HL-60 (cell line): Measurements from ENCODE around the gene SLC25A48.

Experiments used
- DNase-seq, 2 experiments: peaks; one replicate each; pipeline ENCODE4 v3.0.0-alpha.2; 2010 to 2020; ENCODE audit warnings: low read depth in 1 of 2, low spot score in 1 of 2
- H3K27ac ChIP-seq: fragments of 250-450 bp; sonication (Bioruptor Pico); replicated peaks from 2 replicates; pipeline ENCODE4 v1.5.1; 2020; ENCODE audit warnings: mild to moderate bottlenecking, moderate library complexity
- H3K27me3 ChIP-seq: fragments of 250-450 bp; sonication (Bioruptor Pico); 2 replicates; pipeline ENCODE4 v1.5.1; 2021; ENCODE audit warnings: mild to moderate bottlenecking, moderate library complexity; ENCODE audit not compliant: insufficient read depth, poor library complexity, severe bottlenecking
- H3K4me3 ChIP-seq: replicated peaks from 2 replicates; pipeline ENCODE4 v1.5.1; 2011; ENCODE audit warnings: mild to moderate bottlenecking, control low read depth, low read length; ENCODE audit not compliant: insufficient read depth
- GABPA ChIP-seq: IDR thresholded peaks from 2 replicates; pipeline ENCODE4 v1.6.1; 2012; ENCODE audit warnings: low read depth
- POLR2AphosphoS5 ChIP-seq: IDR thresholded peaks from 2 replicates; pipeline ENCODE4 v1.6.1; 2012; ENCODE audit warnings: low read depth
- SPI1 ChIP-seq: IDR thresholded peaks from 2 replicates; pipeline ENCODE4 v1.6.1; 2012; ENCODE audit warnings: low read depth, mild to moderate bottlenecking, borderline replicate concordance
- TF ChIP-seq, protein P1 (sequence below): IDR thresholded peaks from one replicate; pipeline ENCODE4 v1.5.1; 2011; ENCODE audit warnings: low read length, control low read depth, inconsistent platforms; ENCODE audit not compliant: insufficient read depth
- TF ChIP-seq, protein P2 (sequence below): IDR thresholded peaks from 2 replicates; pipeline ENCODE4 v1.6.1; 2012; ENCODE audit warnings: low read depth; ENCODE audit not compliant: insufficient replicate concordance

The SLC25A48 gene

DNA sequence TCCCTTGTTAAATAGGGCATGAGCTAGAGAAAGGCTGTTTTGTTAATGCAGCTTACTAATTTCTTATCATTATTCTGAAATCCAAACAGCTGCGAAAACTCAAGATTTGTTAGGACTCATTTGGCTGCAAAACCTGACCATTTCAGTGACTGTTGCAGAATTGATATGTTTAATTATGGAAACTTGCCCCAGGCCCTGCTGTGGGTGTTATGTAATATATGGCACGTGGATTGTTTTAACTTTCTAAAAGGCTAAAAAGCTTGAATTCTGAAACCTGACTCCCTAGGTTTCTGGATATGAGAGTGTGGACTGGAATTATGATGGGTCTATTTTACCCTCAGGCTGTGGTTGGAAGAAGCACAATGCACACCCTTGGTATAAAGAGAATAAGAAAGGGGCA lies 56.8 kb downstream of the SLC25A48 start:
- TF ChIP-seq POLR2AphosphoS5, result no peak
- TF ChIP-seq, protein P1, sequence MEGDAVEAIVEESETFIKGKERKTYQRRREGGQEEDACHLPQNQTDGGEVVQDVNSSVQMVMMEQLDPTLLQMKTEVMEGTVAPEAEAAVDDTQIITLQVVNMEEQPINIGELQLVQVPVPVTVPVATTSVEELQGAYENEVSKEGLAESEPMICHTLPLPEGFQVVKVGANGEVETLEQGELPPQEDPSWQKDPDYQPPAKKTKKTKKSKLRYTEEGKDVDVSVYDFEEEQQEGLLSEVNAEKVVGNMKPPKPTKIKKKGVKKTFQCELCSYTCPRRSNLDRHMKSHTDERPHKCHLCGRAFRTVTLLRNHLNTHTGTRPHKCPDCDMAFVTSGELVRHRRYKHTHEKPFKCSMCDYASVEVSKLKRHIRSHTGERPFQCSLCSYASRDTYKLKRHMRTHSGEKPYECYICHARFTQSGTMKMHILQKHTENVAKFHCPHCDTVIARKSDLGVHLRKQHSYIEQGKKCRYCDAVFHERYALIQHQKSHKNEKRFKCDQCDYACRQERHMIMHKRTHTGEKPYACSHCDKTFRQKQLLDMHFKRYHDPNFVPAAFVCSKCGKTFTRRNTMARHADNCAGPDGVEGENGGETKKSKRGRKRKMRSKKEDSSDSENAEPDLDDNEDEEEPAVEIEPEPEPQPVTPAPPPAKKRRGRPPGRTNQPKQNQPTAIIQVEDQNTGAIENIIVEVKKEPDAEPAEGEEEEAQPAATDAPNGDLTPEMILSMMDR, result no peak
- no peak for TF ChIP-seq GABPA
- TF ChIP-seq, protein P2, sequence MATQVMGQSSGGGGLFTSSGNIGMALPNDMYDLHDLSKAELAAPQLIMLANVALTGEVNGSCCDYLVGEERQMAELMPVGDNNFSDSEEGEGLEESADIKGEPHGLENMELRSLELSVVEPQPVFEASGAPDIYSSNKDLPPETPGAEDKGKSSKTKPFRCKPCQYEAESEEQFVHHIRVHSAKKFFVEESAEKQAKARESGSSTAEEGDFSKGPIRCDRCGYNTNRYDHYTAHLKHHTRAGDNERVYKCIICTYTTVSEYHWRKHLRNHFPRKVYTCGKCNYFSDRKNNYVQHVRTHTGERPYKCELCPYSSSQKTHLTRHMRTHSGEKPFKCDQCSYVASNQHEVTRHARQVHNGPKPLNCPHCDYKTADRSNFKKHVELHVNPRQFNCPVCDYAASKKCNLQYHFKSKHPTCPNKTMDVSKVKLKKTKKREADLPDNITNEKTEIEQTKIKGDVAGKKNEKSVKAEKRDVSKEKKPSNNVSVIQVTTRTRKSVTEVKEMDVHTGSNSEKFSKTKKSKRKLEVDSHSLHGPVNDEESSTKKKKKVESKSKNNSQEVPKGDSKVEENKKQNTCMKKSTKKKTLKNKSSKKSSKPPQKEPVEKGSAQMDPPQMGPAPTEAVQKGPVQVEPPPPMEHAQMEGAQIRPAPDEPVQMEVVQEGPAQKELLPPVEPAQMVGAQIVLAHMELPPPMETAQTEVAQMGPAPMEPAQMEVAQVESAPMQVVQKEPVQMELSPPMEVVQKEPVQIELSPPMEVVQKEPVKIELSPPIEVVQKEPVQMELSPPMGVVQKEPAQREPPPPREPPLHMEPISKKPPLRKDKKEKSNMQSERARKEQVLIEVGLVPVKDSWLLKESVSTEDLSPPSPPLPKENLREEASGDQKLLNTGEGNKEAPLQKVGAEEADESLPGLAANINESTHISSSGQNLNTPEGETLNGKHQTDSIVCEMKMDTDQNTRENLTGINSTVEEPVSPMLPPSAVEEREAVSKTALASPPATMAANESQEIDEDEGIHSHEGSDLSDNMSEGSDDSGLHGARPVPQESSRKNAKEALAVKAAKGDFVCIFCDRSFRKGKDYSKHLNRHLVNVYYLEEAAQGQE, result no peak
- no peak for TF ChIP-seq SPI1
- no peak for DNase-seq
- Histone ChIP-seq H3K4me3 (no peak overlapping the region), H3K27me3 (no peaks in the 10 kb centered on the region), H3K27ac (no peak overlapping the region)

DNA sequence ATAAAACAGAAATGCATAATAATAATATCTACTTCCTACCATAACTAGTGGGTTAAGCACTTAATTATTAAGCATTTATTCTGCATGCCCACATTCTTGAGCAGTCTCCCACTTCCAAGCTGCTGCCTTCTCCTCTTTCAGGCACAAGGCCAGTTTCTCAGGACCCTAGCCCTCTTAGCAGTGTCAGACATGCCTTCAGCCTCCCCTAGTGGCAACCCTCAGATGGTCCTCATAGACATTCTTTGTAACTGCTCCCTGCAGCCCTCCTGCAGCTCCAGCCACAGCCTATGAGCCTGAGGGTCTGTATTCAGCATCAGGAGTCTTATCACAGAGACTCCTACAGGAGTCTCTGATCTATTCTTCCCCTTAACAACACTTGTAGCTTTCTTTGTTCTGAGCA lies 57.3 kb downstream of the SLC25A48 start:
- no peak overlapping the region for H3K27ac ChIP-seq
- H3K27me3 ChIP-seq, result no peaks in the 10 kb centered on the region
- no peak for DNase-seq
- TF ChIP-seq GABPA, result no peak
- no peak for TF ChIP-seq SPI1
- TF ChIP-seq POLR2AphosphoS5, result no peak
- TF ChIP-seq, protein P2, result no peak
- TF ChIP-seq, protein P1, result no peak
- no peak overlapping the region for H3K4me3 ChIP-seq

DNA sequence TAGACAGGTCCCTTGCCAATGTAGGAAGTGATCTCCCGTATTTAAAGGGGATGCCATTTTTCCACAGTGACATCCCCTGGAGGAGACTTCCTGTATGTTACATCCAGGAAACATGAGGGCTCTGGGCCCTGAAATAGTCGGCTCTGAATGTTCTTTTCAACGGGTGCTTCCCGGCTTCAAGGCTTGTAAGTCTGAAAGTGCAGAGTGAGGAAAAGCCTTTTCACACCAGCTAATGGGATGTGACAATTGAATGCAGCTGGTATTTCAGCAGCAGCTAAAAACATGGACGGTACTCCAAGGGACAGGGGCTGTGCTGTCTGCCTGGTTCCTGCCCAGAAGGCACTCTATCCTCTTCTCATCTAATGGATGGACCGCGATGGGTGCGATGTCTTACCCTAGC lies 59.8 kb downstream of the SLC25A48 start:
- TF ChIP-seq, protein P1, result no peak
- TF ChIP-seq, protein P2, result no peak
- no peak for TF ChIP-seq GABPA
- no peak for TF ChIP-seq SPI1
- no peak for TF ChIP-seq POLR2AphosphoS5
- Histone ChIP-seq H3K27me3 (no peaks in the 10 kb centered on the region), H3K27ac (no peak overlapping the region), H3K4me3 (no peak overlapping the region)
- DNase-seq, result no peak
